Tibial artery (tissue), 4 donors: Measurements from ENCODE around the gene TEX19.
A peak's percentile ranks its signal among the peaks of the same experiment; 100 is the strongest.

Experiments
- DNase-seq, 2 donors: peaks; one replicate each; pipeline ENCODE4 v3.0.0-alpha.2; 2019
- H3K27ac ChIP-seq, 2 donors: fragments of 200-600 bp; sonication (generic) in 1 of 2; 1 replicate in 1 of 2; 2 replicates in 1 of 2; pipeline ENCODE4 v1.5.1; 2018 to 2019; ENCODE audit warnings: mild to moderate bottlenecking in 1 of 2
- H3K27me3 ChIP-seq, 2 donors: fragments of 200-600 bp; sonication (generic) in 1 of 2; one replicate each; pipeline versions ENCODE4 v1.5.1 to v1.6.0; 2016 to 2019
- H3K36me3 ChIP-seq, 3 donors: fragments of 200-600 bp; sonication (generic) in 2 of 3; one replicate each; pipeline ENCODE4 v1.5.1; 2016 to 2019; ENCODE audit warnings: mild to moderate bottlenecking in 2 of 3
- H3K4me1 ChIP-seq, 4 donors: fragments of 200-600 bp; sonication (generic) in 2 of 4; 1 replicate in 3 of 4; 2 replicates in 1 of 4; pipeline ENCODE4 v1.5.1; 2016 to 2019
- H3K4me3 ChIP-seq, 2 donors: fragments of 200-600 bp; sonication (generic) in 1 of 2; 1 replicate in 1 of 2; 2 replicates in 1 of 2; pipeline ENCODE4 v1.5.1; 2018 to 2019; ENCODE audit warnings: mild to moderate bottlenecking in 2 of 2
- H3K9me3 ChIP-seq, 3 donors: fragments of 200-600 bp; sonication (generic) in 1 of 3; one replicate each; pipeline ENCODE4 v1.5.1; 2016 to 2019
- CTCF ChIP-seq, 2 experiments: fragments of 200-600 bp in 1 of 2; fragments of 450-650 bp in 1 of 2; IDR thresholded peaks; one replicate each; pipeline ENCODE4 v1.5.1; 2017 to 2019; ENCODE audit warnings: antibody characterized with exemption in 2 of 2, mild to moderate bottlenecking in 1 of 2, moderate library complexity in 1 of 2
- intact Hi-C: fragments of 100-400 bp; cut with DNase I; formaldehyde crosslinking; loops from one replicate; pipeline ENCODE4 v1.15.0; 2023; ENCODE audit warnings: low total_unique reads

Gene TEX19

DNA sequence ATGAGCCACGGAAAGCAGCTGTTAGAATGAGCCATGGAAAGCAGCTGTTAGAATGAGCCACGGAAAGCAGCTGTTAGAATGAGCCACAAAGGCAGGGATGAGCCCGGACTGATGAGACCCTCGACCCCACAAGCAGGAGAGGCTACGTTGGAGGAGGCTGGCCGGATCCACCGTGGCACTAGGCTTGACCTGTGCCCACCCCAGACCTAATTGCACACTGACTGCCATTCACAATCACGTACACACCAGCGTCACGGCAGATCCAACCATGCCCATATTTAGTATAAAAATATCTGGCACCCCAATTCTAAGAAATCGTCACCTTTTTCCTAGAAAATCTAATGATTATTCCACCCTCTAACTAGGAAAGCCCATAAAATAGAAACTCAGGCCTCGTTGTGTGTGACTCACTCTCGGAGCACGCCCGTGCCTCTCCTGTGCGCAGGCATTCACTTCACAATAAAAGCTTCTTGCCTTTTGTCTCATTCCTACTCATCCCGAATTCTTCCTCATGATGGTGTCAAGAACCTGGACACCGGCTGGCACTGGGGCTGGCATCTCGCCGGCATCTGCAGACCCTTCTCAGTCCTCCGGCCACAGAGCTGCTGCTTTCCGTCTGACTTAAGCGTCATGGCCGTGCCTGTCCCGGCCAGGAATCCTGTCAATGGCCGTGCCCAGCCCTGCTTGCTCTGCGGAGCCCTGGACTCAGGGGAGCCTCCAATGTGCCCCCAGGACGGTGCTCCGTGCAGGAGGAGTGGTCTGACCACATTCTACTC is 20.0 kb upstream of the TEX19 start:
- intact Hi-C loops, result no loop called here
- peak overlapping the region; percentile 36 to 49 for H3K4me3 ChIP-seq
- no peaks in the 10 kb centered on the region for H3K36me3 ChIP-seq
- no peak for TF ChIP-seq CTCF (IDR thresholded peaks at IDR 0.05)
- DNase-seq, result no peak
- H3K4me1 ChIP-seq, result peaks cover 0 to 29% (median 23%) of the 10 kb centered on the region in 4 donors
- H3K9me3 ChIP-seq, result no peaks in the 10 kb centered on the region
- peak overlapping the region in 1 of 2 donors; percentile 33 for H3K27ac ChIP-seq
- peaks cover 0 to 9% of the 10 kb centered on the region in 2 donors for H3K27me3 ChIP-seq

GRCh38 chr17:82339634-82340580 is 19.1 kb upstream of the TEX19 start:
- H3K27me3 ChIP-seq, result peaks cover 0 to 10% of the 10 kb centered on the region in 2 donors
- DNase-seq, result no peak
- peaks cover 0 to 20% (median 15%) of the 10 kb centered on the region in 4 donors for H3K4me1 ChIP-seq
- H3K9me3 ChIP-seq, result no peaks in the 10 kb centered on the region
- no peak for TF ChIP-seq CTCF (IDR thresholded peaks at IDR 0.05)
- intact Hi-C loops, result no loop called here
- H3K27ac ChIP-seq, result no peak overlapping the region
- peak overlapping the region; percentile 36 to 49 for H3K4me3 ChIP-seq
- no peaks in the 10 kb centered on the region for H3K36me3 ChIP-seq

GRCh38 chr17:82342361-82343079 is 16.5 kb upstream of the TEX19 start:
- no peak for DNase-seq
- peaks cover 0 to 15% (median 9%) of the 10 kb centered on the region in 4 donors for H3K4me1 ChIP-seq
- TF ChIP-seq CTCF (IDR thresholded peaks at IDR 0.05), result no peak
- H3K9me3 ChIP-seq, result no peaks in the 10 kb centered on the region
- no peak overlapping the region for H3K27ac ChIP-seq
- intact Hi-C loops, result no loop called here
- H3K27me3 ChIP-seq, result peaks cover 0 to 25% of the 10 kb centered on the region in 2 donors
- no peak overlapping the region for H3K4me3 ChIP-seq
- no peaks in the 10 kb centered on the region for H3K36me3 ChIP-seq

DNA sequence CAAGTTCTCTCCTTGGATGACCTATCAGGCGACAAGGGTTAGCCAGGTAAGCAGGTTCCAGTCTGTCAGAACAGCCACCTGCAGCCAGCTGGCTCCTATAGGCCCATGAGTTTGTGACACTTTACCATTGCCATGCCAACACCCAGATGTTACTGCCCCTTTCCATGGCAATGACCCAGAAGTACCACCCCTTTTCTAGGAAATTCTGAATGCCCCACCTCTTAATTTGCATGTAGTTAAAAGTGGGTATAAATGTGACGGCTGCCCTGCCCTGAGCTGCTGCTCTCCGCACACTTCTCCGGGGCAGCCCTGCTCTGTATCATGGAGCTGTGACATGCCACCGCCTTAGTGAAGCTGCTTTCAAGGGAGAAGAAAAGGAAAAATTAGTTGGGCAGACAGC is 15.5 kb upstream of the TEX19 start:
- TF ChIP-seq CTCF (IDR thresholded peaks at IDR 0.05), result no peak
- Histone ChIP-seq H3K4me3 (no peak overlapping the region), H3K27me3 (peaks cover 0 to 34% of the 10 kb centered on the region in 2 donors), H3K4me1 (peaks cover 0 to 13% (median 8%) of the 10 kb centered on the region in 4 donors), H3K27ac (no peak overlapping the region), H3K36me3 (no peaks in the 10 kb centered on the region), H3K9me3 (no peaks in the 10 kb centered on the region)
- no peak for DNase-seq
- intact Hi-C loops, result no loop called here

- Histone ChIP-seq H3K4me3 (no peak overlapping the region), H3K4me1 (peaks cover 0 to 12% (median 4%) of the 10 kb centered on the region in 4 donors), H3K9me3 (no peaks in the 10 kb centered on the region), H3K27me3 (peaks cover 0 to 42% of the 10 kb centered on the region in 2 donors), H3K27ac (no peak overlapping the region), H3K36me3 (no peaks in the 10 kb centered on the region)
- TF ChIP-seq CTCF (IDR thresholded peaks at IDR 0.05), result no peak
- intact Hi-C loops, result no loop called here
- no peak for DNase-seq
These were observed 14.7 kb upstream of the TEX19 start for GRCh38 chr17:82344175-82344907.
